GM23248 (cell line): ENCODE data around the gene KCNMB4.

ENCODE experiments used
- EZH2 ChIP-seq: fragments of 200-600 bp; sonication (generic); IDR thresholded peaks from 2 replicates; pipeline ENCODE4 v1.6.1; 2018; ENCODE audit warnings: antibody characterized with exemption, mild to moderate bottlenecking; ENCODE audit not compliant: insufficient read depth, poor library complexity, severe bottlenecking
- EZH2phosphoT487 ChIP-seq: fragments of 200-600 bp; sonication (generic); IDR thresholded peaks from 2 replicates; pipeline ENCODE4 v1.6.1; 2018; ENCODE audit warnings: antibody characterized with exemption, moderate library complexity, mild to moderate bottlenecking, low read depth; ENCODE audit not compliant: insufficient read depth

DNA sequence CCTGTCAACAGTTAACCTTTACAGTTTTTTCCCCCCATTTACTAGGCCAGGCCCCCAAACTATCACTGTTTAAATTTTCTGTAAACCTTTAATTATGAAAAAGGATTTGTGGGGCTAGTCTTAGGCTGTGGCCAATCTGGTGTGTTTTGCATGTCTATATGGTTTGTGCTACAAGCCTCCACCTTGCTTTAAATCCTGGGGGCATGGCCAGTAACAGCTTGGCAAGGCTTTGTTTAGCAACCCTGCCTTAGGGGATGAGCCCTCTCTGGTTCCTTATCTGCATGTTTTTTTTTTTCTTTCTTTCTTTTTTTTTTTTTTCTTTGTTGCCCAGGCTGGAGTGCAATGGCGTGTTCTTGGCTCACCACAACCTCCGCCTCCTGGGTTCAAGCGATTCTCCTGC is 102.7 kb downstream of the KCNMB4 start:
- TF ChIP-seq EZH2 = no peak
- TF ChIP-seq EZH2phosphoT487 = no peak
